Endothelial cell of hepatic sinusoid (primary cell): ENCODE measurements around the gene CLEC14A.

ENCODE experiments used
- in situ Hi-C: cut with HindIII; loops from 2 replicates; pipeline ENCODE4 v1.10.0; 2017; ENCODE audit warnings: low sequenced_read_pairs

The CLEC14A gene, protein sequence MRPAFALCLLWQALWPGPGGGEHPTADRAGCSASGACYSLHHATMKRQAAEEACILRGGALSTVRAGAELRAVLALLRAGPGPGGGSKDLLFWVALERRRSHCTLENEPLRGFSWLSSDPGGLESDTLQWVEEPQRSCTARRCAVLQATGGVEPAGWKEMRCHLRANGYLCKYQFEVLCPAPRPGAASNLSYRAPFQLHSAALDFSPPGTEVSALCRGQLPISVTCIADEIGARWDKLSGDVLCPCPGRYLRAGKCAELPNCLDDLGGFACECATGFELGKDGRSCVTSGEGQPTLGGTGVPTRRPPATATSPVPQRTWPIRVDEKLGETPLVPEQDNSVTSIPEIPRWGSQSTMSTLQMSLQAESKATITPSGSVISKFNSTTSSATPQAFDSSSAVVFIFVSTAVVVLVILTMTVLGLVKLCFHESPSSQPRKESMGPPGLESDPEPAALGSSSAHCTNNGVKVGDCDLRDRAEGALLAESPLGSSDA

DNA sequence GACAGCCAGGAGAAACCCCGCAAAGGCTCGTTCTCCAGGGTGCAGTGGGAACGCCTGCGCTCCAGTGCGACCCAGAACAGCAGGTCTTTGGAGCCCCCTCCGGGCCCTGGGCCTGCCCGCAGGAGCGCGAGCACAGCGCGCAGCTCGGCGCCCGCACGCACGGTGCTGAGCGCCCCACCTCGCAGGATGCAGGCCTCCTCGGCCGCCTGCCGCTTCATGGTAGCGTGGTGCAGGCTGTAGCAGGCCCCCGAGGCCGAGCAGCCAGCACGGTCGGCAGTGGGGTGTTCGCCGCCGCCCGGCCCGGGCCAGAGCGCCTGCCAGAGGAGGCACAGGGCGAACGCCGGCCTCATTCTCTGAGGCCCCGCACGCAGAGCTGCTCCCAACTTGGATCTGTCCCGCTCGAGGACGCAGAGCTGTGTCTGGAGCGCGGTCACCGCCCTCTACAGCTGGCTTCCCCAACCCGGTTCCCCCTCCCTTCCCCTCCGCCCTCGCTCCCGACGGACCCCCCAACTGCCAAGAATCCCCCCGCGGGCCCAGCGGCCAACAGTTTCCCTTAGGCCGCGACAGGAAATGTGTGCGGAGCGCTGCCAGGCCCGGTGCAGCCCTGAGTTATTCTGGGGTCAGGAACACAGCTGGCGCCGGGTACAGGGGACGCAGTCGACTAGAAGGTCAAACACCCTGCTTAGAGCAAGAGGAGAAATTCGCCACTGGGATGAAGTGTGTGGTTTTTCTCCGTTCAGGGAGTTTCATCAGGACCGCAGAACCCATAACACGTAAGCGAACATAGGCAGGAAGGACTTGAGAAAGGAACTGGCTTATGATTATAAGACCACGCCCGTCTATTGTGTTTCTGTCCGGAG is at the start of gene CLEC14A:
CLEC14A (minus strand) TSS at position 421 of the 860 bp plus-strand sequence; CDS start at position 350, 71 bp downstream.
- in situ Hi-C loops = no loop called here

DNA sequence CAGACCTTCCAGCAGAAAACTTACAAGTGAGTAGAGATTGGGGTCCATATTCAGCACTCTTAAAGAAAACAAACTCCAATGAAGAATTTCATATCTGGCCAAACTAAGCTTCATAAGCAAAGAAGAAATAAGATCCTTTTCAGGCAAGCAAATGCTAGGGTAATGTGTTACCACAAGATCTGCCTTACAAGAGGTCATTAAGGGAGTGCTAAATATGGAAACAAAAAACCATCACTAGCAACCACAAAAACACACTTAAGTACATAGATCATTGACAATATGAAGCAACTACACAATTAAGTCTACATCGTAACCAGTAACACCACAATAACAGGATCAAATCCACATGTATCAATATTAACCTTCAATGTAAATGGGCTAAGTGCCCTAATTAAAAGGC is 47.1 kb upstream of the CLEC14A start:
- in situ Hi-C loops = loop anchor here (5.0 kb wide), 1 partner anchor 51 kb away; no protein-coding TSS in a partner anchor

DNA sequence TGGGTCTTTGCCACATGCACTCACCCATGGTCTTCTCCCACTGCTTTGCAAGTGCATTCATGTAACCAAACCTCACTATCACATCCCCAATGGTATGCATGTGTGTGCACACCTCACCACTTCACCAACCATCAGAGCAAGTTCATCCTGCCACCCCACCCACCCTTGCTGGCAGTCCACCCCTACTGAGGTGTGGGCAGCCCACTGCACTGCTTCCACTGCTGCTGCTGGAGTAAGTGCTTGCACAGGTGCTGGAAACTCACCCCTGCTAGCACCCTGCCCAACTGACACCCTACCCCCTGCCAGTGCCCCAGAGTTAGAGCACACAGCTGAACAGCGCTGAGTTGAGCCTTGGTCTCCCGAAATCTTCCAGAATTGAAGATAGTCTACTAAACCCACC is 46.1 kb upstream of the CLEC14A start:
- in situ Hi-C loops = loop anchor here (5.0 kb wide), 1 partner anchor 50 kb away; no protein-coding TSS in a partner anchor

DNA sequence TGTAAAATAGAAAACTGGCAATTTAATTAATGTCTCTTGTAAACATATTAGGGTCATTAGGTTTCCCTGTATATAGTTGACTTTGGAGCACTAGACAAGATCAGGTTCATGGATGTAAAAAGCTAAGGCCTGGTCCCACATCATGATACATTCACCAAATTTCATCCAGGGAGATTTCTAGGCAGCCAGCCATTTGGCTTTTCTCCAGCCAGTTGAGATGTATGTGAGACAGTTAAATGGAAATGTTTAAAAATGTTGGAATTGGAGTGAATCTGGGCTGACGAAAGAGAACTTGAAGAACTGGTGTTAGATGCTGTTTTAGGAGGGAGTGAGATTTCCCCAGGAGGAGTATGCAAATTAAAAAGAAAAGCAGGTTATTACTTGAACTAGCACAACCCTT is 41.8 kb upstream of the CLEC14A start:
- in situ Hi-C loops = no loop called here

DNA sequence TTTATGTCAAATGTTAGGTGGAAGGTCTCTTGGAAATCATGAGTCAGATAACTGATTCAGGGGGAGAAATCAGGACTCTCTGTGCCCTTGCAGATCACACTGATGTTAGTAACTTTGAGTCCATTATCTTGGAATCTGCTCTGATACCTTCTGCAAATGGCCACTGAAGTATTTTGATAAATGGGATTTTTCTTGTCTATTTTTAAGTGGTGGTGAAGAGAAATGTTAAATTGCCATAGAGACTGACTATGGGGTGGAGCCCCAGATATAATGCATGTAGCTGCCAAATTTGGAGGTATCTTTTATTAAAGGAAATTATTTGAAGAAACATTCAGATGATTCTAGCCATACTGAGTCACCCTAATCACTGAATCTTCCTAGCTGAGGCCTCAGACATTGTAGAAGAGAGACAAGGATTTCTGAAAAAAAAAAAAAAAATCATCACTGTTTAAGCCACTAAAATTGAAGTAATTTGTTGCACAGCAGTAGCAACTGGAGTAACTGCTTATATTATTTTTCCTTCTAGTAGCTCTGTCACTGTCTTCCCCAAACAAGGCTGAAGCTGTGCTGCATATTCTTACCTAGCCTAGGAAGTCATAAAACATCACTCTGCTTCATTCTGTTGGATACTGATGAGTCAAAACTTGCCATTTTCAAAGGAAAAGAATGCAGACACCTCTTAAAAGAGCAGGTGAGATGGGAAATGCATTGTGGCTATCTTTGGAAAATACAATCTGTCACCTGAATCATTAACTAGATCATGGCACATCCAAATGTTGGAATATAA is 36.0 kb upstream of the CLEC14A start:
- in situ Hi-C loops = no loop called here

DNA sequence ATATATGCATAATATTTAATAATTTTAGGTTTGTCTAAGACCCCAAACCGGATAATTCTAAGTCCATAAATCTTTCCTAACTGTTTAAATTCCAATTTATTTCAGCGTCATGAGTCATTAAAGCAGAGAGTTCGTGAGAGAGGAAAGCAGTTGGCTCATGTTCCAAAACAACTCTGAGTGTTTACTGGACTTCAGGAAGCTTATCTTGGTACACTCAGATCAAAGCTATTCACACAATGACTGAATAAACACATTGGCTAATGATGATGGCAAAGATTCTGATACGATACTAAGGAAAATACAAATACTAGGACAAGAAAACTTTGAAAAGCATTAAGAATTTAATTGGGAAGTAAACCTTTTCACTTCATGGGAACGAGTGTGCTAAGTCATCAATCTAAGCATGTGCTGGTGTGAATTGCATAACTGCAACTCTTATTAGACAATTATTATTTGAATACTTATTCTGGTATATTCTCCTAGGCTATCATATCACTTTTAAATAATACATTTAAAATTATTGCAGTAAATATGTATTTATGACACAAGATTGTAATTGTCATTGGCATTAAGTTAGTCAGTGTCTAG is 34.8 kb upstream of the CLEC14A start:
- in situ Hi-C loops = no loop called here

DNA sequence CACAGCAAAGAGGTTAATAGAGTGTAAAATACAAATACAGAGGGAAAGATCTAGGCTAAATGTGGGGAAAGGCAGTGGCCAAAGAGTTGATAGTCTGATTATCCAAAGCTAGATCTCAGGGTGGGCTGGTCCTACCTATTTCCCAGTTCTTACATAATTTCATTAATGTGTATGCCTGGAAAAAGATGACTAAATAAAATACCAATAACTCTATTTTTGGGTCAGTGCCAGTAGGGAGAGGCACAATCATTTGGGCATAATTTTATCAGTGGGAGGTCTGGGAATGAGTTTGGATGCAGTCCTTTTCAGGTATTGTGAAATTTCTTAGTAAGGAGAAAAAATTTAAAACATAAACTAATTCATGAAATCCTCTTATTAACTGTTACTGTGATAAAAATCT is 30.6 kb upstream of the CLEC14A start:
- in situ Hi-C loops = no loop called here

DNA sequence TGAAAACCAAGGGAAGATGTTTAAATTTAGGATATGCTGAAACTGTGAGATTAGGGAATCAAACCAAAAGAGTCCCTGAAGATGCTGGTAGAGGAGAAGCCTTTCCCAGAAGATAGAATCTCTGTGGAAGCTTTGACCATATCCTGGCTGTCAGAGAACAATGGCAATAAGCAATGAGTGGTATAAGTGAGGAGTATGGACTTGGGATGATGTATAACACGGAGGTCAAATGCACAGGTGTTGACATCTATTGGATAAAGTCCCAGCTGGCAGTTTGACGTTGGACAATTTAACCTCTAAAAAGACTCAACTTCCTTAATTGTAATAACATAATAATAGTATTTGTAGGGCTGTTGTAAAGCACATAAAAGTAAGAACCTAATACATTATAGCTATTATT is 30.1 kb upstream of the CLEC14A start:
- in situ Hi-C loops = no loop called here

DNA sequence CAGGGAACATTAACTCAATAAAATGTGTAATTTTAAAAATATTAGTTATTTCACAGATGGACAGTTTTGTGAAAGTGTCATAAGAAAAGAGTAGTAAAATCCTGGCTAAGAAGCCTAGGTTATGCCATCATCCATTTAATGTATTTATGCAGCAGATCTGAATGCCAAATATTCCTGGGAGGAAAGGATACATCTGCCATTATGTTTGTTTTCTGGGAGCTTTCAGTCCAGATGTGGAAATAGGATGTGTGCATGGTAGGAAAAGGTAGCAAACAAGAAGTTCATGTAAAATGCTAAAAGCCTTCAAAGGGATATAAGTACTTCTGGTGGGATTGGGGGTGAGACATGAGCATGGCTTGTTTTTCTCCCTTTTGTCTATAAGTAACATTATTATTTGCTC is 27.0 kb upstream of the CLEC14A start:
- in situ Hi-C loops = no loop called here

DNA sequence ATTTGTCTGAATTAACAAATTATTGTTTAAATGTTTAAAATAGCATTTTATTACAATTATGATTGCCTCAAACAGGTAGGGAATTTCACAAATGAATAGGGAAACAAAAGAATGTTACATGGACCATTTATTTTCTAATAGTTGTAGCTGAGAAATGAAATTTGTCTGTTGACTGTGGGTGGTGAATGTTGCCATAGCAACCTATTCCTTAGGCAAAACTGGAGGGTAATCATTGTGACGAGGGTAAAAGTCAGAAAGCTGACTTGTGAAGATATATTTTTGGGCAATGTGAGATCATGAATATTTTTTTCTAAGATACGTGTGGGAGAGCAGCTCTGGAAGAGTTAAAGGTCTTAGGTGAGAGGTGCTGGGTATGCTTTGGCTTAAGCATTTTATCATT is 24.2 kb upstream of the CLEC14A start:
- in situ Hi-C loops = no loop called here

DNA sequence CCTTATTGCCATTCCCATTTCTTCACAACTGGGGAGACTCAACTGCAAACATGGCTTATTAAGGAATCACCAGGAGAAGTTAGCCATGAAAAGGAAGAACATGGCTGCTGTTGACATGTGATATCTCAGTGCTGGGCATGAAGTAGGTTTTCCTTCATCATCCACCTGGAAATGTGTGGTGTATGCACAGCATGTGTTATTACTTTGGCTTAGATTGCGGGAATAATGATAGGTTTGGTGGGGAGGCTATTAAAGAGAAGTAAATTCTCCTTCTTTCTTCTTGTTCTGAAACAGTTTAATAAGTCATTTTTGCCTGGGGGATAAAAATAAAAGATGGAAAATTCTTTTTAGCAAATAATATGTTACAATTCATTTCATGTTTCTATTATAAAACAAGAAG is 23.7 kb upstream of the CLEC14A start:
- in situ Hi-C loops = no loop called here

DNA sequence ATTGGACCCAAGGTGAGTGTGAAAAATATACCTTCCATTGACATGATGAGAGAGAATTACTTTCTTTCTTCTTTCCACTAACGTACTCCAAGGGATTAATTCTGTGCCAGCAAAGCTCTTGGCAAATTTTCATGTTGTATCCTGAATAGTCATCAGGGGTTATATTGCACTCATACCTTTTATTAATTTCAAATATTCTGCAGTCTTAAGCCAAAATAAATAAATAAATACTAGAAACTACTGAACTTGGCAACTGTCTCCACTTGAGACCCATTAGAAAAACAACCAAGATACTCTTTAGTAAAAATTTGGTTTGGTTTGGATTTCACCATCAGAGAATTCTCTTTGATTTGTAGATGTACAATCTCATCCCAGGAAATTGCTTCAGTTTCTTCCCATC is 22.1 kb upstream of the CLEC14A start:
- in situ Hi-C loops = no loop called here

DNA sequence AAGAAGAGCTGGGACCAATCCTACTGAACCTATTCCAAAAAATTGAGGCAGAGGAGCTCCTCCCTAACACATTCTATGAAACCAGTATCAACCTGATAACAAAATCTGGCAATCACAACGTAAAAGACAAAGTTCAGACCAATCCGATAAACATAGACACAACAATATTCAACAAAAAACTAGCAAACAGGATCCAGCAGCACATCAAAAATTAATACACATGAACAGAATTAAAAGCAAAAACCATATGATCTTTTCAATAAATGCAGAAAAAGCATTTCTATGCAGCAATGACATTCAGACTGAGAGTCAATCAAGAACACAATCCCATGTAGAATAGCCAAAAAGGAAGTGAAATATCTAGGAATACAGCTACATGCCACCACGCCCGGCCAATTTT is 7.0 kb upstream of the CLEC14A start:
- in situ Hi-C loops = no loop called here

DNA sequence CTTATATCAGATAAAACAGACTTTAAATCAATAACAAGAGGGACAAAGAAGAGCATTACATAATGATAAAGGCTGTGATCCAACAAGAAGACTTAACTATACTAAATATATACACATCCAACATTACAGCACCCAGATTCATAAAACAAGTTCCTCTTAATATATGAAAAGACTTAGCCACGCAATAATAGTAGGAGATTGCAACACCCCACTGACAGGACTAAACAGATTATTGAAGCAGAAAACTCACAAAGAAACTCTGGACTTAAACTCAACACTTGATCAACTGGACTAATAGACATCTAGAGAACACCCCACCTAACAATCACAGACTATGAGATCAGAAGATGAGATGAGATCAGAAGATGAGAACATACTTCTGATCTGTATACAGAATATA is 5.7 kb upstream of the CLEC14A start:
- in situ Hi-C loops = no loop called here

DNA sequence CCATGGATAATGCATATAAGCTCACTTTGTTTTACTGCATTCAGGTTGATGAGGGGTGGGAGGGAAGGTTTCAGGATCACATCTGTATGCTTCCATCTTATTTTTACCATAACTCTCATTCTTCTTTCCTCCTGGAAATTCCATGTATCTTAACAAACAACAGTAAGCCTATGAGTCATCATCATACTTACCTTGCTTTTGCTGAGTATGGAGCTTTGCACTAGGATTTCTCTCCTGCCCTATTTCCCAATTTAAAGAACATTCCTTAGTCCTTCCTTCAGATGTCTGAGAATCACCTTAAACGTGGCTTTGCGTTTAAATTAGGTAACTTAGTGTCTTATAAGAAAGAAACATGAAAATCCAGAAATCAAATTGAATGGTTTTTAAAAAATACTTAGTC is 1.6 kb upstream of the CLEC14A start:
- in situ Hi-C loops = no loop called here

DNA sequence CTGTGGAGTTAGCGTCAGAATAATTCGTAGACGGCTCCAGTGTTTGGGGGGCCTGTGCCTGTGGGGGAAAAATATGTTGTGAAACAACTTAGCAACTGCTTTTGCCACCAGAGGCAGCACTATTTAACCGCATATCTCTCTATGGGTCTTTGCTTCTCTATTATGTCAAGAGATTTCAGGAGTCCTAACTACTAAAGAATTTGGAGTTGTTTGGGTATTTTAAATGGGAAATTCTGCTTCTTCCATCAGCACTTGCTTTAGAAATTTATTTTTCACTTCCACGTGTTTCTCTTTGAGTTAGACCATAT is 594 bp upstream of the CLEC14A start:
- in situ Hi-C loops = no loop called here

DNA sequence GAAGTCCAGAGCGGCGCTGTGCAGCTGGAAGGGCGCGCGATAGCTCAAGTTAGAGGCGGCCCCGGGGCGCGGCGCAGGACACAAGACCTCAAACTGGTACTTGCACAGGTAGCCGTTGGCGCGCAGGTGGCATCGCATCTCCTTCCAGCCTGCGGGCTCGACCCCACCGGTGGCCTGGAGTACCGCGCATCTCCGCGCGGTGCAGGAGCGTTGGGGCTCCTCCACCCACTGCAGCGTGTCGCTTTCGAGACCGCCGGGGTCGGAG is 553 bp downstream of the CLEC14A start:
- in situ Hi-C loops = no loop called here

DNA sequence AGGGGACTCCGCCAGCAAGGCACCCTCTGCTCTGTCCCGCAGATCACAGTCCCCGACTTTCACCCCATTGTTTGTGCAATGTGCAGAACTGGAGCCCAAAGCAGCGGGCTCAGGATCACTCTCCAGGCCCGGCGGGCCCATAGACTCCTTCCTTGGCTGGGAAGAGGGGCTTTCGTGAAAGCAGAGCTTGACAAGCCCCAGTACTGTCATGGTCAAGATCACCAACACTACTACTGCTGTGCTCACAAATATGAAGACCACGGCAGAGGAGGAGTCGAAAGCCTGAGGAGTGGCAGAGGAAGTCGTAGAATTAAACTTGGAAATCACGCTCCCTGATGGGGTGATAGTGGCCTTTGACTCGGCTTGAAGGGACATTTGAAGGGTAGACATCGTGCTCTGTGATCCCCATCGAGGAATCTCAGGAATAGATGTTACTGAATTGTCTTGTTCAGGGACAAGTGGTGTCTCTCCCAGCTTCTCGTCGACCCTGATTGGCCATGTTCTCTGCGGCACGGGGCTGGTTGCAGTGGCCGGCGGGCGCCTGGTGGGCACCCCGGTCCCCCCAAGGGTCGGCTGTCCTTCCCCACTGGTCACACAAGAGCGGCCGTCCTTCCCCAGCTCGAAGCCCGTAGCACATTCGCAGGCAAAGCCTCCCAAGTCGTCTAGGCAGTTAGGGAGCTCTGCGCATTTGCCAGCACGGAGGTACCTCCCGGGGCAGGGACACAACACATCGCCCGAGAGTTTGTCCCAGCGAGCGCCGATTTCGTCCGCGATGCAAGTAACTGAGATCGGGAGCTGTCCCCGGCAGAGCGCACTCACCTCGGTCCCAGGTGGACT is 1.1 kb downstream of the CLEC14A start:
- in situ Hi-C loops = loop anchor here (5.0 kb wide), 2 partner anchors 47 to 48 kb away; partner anchors contain the start of gene SSTR1

DNA sequence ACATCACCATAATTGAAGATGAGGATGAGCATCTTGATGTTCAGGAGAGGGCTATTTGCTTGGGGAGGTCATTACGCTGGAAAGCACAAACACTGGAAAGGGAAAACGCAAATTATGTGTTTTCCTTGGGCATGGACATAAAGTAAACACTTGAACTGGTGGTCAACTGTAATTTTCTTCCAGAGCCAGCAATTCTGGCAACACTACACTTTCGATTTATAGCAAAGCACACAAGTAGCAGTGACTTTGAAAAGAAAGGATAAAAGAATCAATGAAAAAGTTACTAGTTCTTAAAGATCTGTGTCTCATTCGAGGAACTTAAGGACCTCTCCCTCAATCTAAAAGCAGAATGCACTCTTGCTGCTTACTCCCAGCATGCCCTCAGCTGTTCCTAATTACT is 2.2 kb downstream of the CLEC14A start:
- in situ Hi-C loops = loop anchor here (5.0 kb wide), 2 partner anchors 46 to 49 kb away; partner anchors contain the start of gene SSTR1
